HFF-Myc (cell line): Measurements from ENCODE around the gene ELN.

Experiments
- DNase-seq: peaks from one replicate; pipeline ENCODE4 v3.0.0-alpha.2; 2011; ENCODE audit warnings: low read depth; ENCODE audit errors: extremely low read depth
- H3K4me3 ChIP-seq: replicated peaks from 2 replicates; pipeline ENCODE4 v1.5.1; 2011; ENCODE audit warnings: low read depth, mild to moderate bottlenecking, control low read depth, low read length
- CTCF ChIP-seq: IDR thresholded peaks from 2 replicates; pipeline ENCODE4 v1.5.1; 2012; ENCODE audit warnings: mild to moderate bottlenecking, low read depth, low read length, control low read depth; ENCODE audit errors: missing control alignments

ELN gene

DNA sequence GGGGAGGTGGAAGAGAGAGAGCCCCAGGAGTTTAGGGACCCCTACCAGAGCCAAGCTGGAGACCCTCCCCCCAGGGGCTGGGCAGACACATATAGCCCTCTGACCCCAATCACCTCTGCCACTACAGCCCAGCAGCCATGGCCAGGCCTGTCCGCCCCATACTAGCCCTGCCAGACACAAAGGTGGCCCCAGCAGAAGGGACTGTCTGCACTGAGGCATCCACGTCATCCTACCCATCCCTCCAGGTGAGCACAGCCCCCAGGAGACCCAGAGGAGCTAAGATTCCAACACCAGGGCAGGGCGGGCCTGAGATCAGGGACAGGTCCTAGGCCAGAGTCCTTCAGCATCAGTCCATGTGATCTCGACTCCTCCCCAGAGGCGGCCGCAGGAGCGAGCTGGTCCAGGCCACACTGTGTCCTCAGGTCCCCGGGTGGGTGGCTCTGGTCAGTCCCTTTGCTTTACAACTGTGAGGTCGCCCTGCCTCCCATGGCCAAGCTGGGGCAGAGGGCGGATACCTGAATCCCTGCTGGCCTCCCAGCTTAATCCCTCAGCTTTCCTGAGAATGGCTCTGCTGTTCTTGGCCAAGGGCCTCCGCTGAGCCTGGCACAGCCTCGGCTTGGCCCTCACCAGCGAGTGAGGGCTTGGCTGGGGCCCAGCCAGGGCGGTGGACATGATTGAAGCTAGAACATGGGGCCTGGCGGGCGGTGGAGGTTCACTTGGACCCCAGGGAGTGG lies 14.3 kb upstream of the ELN start:
- TF ChIP-seq CTCF, result no peak
- H3K4me3 ChIP-seq, result no peak overlapping the region
- no peak for DNase-seq

GRCh38 chr7:74014931-74015330 lies 13.0 kb upstream of the ELN start:
- DNase-seq, result no peak
- no peak for TF ChIP-seq CTCF
- no peak overlapping the region for H3K4me3 ChIP-seq

DNA sequence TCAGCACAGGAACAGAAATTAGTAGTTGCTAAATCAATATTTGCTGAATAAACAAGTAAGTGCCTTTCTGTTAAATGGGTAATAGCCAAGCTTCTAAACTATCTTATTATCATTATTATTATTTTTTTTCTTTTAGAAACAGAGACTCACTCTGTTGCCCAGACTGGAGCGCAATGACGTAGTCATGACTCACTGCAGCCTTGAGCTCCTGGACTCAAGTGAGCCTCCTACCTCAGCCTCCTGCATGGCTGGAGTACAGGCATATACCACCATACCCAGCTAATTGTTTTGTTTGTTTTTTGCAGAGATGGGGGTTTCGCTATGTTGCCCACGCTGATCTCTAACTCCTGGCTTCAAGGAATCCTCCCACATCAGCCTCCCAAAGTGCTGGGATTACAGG lies 12.3 kb upstream of the ELN start:
- TF ChIP-seq CTCF, result no peak
- no peak for DNase-seq
- no peak overlapping the region for H3K4me3 ChIP-seq

DNA sequence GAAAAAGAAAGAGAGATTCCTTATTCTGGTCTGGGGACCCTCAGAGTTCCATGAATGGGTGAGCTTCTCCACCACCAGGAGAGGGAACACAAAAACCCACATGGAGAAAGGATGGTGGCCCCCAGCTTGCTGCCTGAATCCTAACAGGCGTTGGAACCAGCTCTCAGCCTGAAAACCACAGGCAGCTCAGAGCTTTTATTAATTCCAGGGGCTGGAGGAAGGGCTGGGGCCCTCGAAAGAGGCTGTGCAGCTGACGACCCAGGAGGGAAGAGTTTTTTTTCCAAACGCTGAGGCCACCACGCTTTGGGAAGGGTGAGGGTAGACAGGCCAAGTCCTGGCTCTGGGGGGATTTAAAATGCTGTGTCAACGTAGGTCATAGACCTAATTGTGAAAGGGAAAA lies 10.8 kb upstream of the ELN start:
- no peak overlapping the region for H3K4me3 ChIP-seq
- TF ChIP-seq CTCF, result no peak
- no peak for DNase-seq

DNA sequence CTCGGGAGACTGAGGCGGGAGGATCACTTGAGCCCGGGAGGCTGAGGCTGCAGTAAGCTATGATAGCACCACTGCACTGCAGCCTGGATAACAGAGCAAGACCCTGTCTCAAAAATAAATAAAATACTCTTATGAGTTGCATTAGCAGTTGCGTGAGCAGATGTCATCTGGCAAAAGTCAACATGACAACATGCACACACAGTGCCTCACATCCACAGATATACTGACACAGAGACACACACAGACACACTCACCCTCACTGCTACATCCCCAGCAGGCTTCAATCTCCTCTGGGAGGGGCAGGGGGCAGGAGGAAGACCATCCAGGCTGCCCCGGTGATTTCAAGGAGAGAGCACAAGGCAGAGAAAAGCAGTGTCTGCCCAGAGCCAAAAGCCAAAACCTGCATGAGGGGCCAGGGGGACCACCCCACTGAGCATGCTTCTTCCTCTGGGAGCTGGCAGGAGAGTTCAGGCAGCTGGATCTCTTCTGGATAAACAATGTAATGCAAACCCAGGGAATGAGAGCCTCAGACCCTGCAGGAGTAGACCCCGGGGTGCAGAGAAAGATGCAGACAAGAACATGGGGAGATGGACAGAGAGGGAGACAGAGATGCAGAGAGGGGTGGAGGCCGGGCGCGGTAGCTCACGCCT lies 9.6 kb upstream of the ELN start:
- DNase-seq, result no peak
- TF ChIP-seq CTCF, result no peak
- H3K4me3 ChIP-seq, result no peak overlapping the region

GRCh38 chr7:74019149-74019548 lies 8.8 kb upstream of the ELN start:
- no peak for TF ChIP-seq CTCF
- no peak for DNase-seq
- H3K4me3 ChIP-seq, result no peak overlapping the region

DNA sequence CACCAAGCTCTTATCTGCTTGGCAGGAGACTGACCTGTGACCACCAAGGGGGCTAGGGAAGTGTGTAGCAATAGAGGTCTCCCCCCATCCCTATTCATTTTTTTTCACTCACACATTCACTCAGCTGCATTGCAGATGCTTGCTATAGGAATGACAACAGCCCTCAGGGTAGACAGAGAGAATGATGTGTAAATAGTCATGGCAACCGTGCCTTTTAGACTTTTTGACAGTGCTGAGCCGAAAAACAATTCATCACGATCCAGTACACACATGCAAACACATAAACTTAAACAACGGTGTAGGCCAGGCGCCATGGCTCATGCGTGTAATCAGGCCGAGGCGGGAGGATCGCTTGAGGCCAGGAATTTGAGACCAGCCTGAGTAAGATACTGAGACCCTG lies 7.6 kb upstream of the ELN start:
- DNase-seq, result no peak

More for the DNA sequence above, 7.6 kb upstream of the ELN start:
- H3K4me3 ChIP-seq, result no peak overlapping the region
- TF ChIP-seq CTCF, result no peak
